ENCODE data around the gene MTMR12.

The MTMR12 gene

GRCh38 chr5:32339878-32340277, 27.1 kb upstream of the MTMR12 start:
- no peaks in the 10 kb centered on the region for H3K27me3 ChIP-seq (replicated peaks; ENCODE audit: control insufficient read depth, insufficient read depth, low read length)
- H3K36me3 ChIP-seq (ENCODE audit: control insufficient read depth, insufficient read depth, low read length) = no peaks in the 10 kb centered on the region

GRCh38 chr5:32339198-32339597, 26.5 kb upstream of the MTMR12 start:
- Histone ChIP-seq H3K4me3 (replicated peaks; ENCODE audit: low read depth, low read length) (no peak overlapping the region), H3K27me3 (replicated peaks; ENCODE audit: control insufficient read depth, insufficient read depth, low read length) (no peaks in the 10 kb centered on the region), H3K36me3 (ENCODE audit: control insufficient read depth, insufficient read depth, low read length) (no peaks in the 10 kb centered on the region)
- no peak for DNase-seq (ENCODE audit: extremely low read depth, insufficient read length)
- no peak for TF ChIP-seq CTCF (IDR thresholded peaks at IDR 0.05; ENCODE audit: insufficient read depth, low read length, poor library complexity, severe bottlenecking)

More at GRCh38 chr5:32339878-32340277, 27.1 kb upstream of the MTMR12 start:
- no peak for DNase-seq (ENCODE audit: extremely low read depth, insufficient read length)
- no peak overlapping the region for H3K4me3 ChIP-seq (replicated peaks; ENCODE audit: low read depth, low read length)
- TF ChIP-seq CTCF (IDR thresholded peaks at IDR 0.05; ENCODE audit: insufficient read depth, low read length, poor library complexity, severe bottlenecking) = no peak

- Histone ChIP-seq H3K36me3 (ENCODE audit: control insufficient read depth, insufficient read depth, low read length) (no peaks in the 10 kb centered on the region), H3K27me3 (replicated peaks; ENCODE audit: control insufficient read depth, insufficient read depth, low read length) (no peaks in the 10 kb centered on the region; the same call in 1 of the 2 replicates), H3K4me3 (replicated peaks; ENCODE audit: low read depth, low read length) (no peak overlapping the region)
- no peak for TF ChIP-seq CTCF (IDR thresholded peaks at IDR 0.05; ENCODE audit: insufficient read depth, low read length, poor library complexity, severe bottlenecking)
- no peak for DNase-seq (ENCODE audit: extremely low read depth, insufficient read length)
These were observed 20.2 kb upstream of the MTMR12 start for GRCh38 chr5:32332966-32333365.

- no peaks in the 10 kb centered on the region; the same call in 1 of the 2 replicates for H3K27me3 ChIP-seq (replicated peaks; ENCODE audit: control insufficient read depth, insufficient read depth, low read length)
- H3K4me3 ChIP-seq (replicated peaks; ENCODE audit: low read depth, low read length) = no peak overlapping the region
- H3K36me3 ChIP-seq (ENCODE audit: control insufficient read depth, insufficient read depth, low read length) = no peaks in the 10 kb centered on the region
- no peak for TF ChIP-seq CTCF (IDR thresholded peaks at IDR 0.05; ENCODE audit: insufficient read depth, low read length, poor library complexity, severe bottlenecking)
- no peak for DNase-seq (ENCODE audit: extremely low read depth, insufficient read length)
These were observed 19.6 kb upstream of the MTMR12 start for GRCh38 chr5:32332361-32332760.

GRCh38 chr5:32331935-32332274, 19.2 kb upstream of the MTMR12 start:
- no peaks in the 10 kb centered on the region for H3K36me3 ChIP-seq (ENCODE audit: control insufficient read depth, insufficient read depth, low read length)
- TF ChIP-seq CTCF (IDR thresholded peaks at IDR 0.05; ENCODE audit: insufficient read depth, low read length, poor library complexity, severe bottlenecking) = no peak
- no peak for DNase-seq (ENCODE audit: extremely low read depth, insufficient read length)
- no peaks in the 10 kb centered on the region; the same call in 1 of the 2 replicates for H3K27me3 ChIP-seq (replicated peaks; ENCODE audit: control insufficient read depth, insufficient read depth, low read length)
- no peak overlapping the region for H3K4me3 ChIP-seq (replicated peaks; ENCODE audit: low read depth, low read length)
